Activated T-helper 1 cell treated with anti-CD3 and anti-CD28 coated beads, Interleukin-12 subunit alpha, Interleukin-12 subunit beta, Interleukin-2, Interleukin-4 antibody, amounts not matched to agents 30 ng/mL and 10 ng/mL and 1 ng/mL, durations not matched to agents 14 hours and 24 hours and 36 hours (primary cell): ENCODE measurements around the gene SIPA1. TPM values are rescaled to one million over a fixed set of nuclear protein-coding genes. Genes with fewer than 3 reads are reported as not detected.

Experiments
- total RNA-seq: library from RNA; stranded (reverse); gene quantifications from 2 replicates; pipeline ENCODE4 v1.2.3, GENCODE V29; 2022

Gene SIPA1
- total RNA-seq, 1 donor from 2014 or later = 117 TPM

Other genes starting within 250 kb of the SIPA1 start
- gene NEAT1, start 215.3 kb upstream of the SIPA1 start, total RNA-seq = 507 and 517 TPM in 2 replicates
- 5,323 and 5,421 TPM in 2 replicates for gene MALAT1, start 139.1 kb upstream of the SIPA1 start, total RNA-seq
- 103 and 109 TPM in 2 replicates for gene SCYL1, start 113.0 kb upstream of the SIPA1 start, total RNA-seq
- gene LTBP3, start 79.7 kb upstream of the SIPA1 start, total RNA-seq = 97.9 and 103 TPM in 2 replicates
- gene ZNRD2, start 67.6 kb upstream of the SIPA1 start, total RNA-seq = 94.6 and 96.9 TPM in 2 replicates
- 50.4 and 50.6 TPM in 2 replicates for gene FAM89B, start 65.6 kb upstream of the SIPA1 start, total RNA-seq
- 168 and 178 TPM in 2 replicates for gene EHBP1L1, start 62.0 kb upstream of the SIPA1 start, total RNA-seq
- gene KCNK7, start 42.3 kb upstream of the SIPA1 start, total RNA-seq = 1.6 and 2.0 TPM in 2 replicates
- gene MAP3K11, start 23.9 kb upstream of the SIPA1 start, total RNA-seq = 103 and 106 TPM in 2 replicates
- 55.0 and 55.2 TPM in 2 replicates for gene PCNX3, start 22.3 kb upstream of the SIPA1 start, total RNA-seq
- 102 and 104 TPM in 2 replicates for gene RELA, start 24.8 kb downstream of the SIPA1 start, total RNA-seq
- gene KAT5, start 74.2 kb downstream of the SIPA1 start, total RNA-seq = 68.1 and 75.0 TPM in 2 replicates
- gene RNASEH2C, start 82.7 kb downstream of the SIPA1 start, total RNA-seq = 87.6 and 89.0 TPM in 2 replicates
- 17.4 and 19.2 TPM in 2 replicates for gene AP5B1, start 142.9 kb downstream of the SIPA1 start, total RNA-seq
- 0.10 and 0.36 TPM in 2 replicates for gene OVOL1, start 149.0 kb downstream of the SIPA1 start, total RNA-seq
- 1.6 and 1.9 TPM in 2 replicates for gene SNX32, start 195.9 kb downstream of the SIPA1 start, total RNA-seq
- 1,020 and 1,061 TPM in 2 replicates for gene CFL1, start 220.1 kb downstream of the SIPA1 start, total RNA-seq
- 77.7 and 79.6 TPM in 2 replicates for gene MUS81, start 222.3 kb downstream of the SIPA1 start, total RNA-seq
- 6.5 and 7.9 TPM in 2 replicates for gene EFEMP2, start 234.7 kb downstream of the SIPA1 start, total RNA-seq
- gene CTSW, start 241.7 kb downstream of the SIPA1 start, total RNA-seq = 5.7 and 7.4 TPM in 2 replicates